Heart right ventricle (tissue), 16 donors: Measurements from ENCODE around the gene DAB1. TPM values are rescaled to one million over a fixed set of nuclear protein-coding genes. Genes with fewer than 3 reads are reported as not detected.

ENCODE experiments used
- ATAC-seq, 8 donors: fragments of 200-7000 bp; cut with Tn5 transposase; one replicate each; pipeline ENCODE4 v1.9.1; 2020; ENCODE audit warnings: mild to moderate bottlenecking in 8 of 8, moderate library complexity in 8 of 8, moderate number of reproducible peaks in 1 of 8
- DNase-seq, 2 donors: peaks; one replicate each; pipeline ENCODE4 v3.0.0-alpha.2; 2020
- H3K27ac ChIP-seq, 10 donors: fragments of 200-600 bp; sonication (generic) in 2 of 10; one replicate each; pipeline versions ENCODE4 v1.5.0 to v1.8.0; 2020 to 2022; ENCODE audit warnings: mild to moderate bottlenecking in 3 of 10
- H3K27me3 ChIP-seq, 7 donors: fragments of 200-600 bp; one replicate each; pipeline ENCODE4 v1.8.0; 2021 to 2022; ENCODE audit warnings: mild to moderate bottlenecking in 2 of 7
- H3K36me3 ChIP-seq, 9 donors: fragments of 200-600 bp; sonication (generic) in 1 of 9; one replicate each; pipeline versions ENCODE4 v1.5.0 to v1.8.0; 2020 to 2022; ENCODE audit warnings: mild to moderate bottlenecking in 2 of 9
- H3K4me1 ChIP-seq, 9 donors: fragments of 200-600 bp; sonication (generic) in 1 of 9; one replicate each; pipeline versions ENCODE4 v1.5.0 to v1.8.0; 2020 to 2022; ENCODE audit warnings: mild to moderate bottlenecking in 4 of 9
- H3K4me3 ChIP-seq, 10 donors: fragments of 200-600 bp; sonication (generic) in 2 of 10; one replicate each; pipeline versions ENCODE4 v1.5.0 to v1.8.0; 2020 to 2022; ENCODE audit warnings: mild to moderate bottlenecking in 7 of 10, moderate library complexity in 2 of 10
- H3K9me3 ChIP-seq, 11 donors: fragments of 200-600 bp in 10 of 11; sonication (generic) in 2 of 11; one replicate each; pipeline versions ENCODE4 v1.5.0 to v1.8.0; 2013 to 2022; ENCODE audit warnings: mild to moderate bottlenecking in 2 of 11, control low read depth in 1 of 11, moderate library complexity in 1 of 11
- WGBS, 2 donors: extraction: QIAGEN DNeasy Blood & Tissue Kit; methylation state at CpG; one replicate each; pipeline ENCODE4 v1.1.7; 2013; ENCODE audit warnings: inconsistent platforms in 1 of 2; 5-methylcytosine and 5-hydroxymethylcytosine counted together
- intact Hi-C, 10 donors: fragments of 100-400 bp; cut with DNase I; formaldehyde crosslinking; loops; one replicate each; pipeline versions ENCODE4 v1.11.1 to v1.14.2; 2022
- polyA plus RNA-seq, 2 donors: library from polyadenylated mRNA; stranded (reverse); fragments of 200-250 nt; gene quantifications; one replicate each; pipeline ENCODE4 v1.2.3, GENCODE V29; 2013
- total RNA-seq, 10 donors: library from RNA; stranded (reverse); fragmentation: NEBNext Ultra II Directional in 3 of 10; extraction: Animal tissue kit (Norgen Biotek cat#: 25700) in 3 of 10; gene quantifications; one replicate each; pipeline versions ENCODE4 v1.2.1 to v1.2.4, GENCODE V29; 2021 to 2023
- TF ChIP-seq, protein P1 (sequence below), 9 donors: fragments of 200-600 bp; sonication (generic) in 2 of 9; IDR thresholded peaks; one replicate each; pipeline versions ENCODE4 v1.5.0 to v1.8.0; 2021 to 2022; ENCODE audit warnings: antibody characterized with exemption in 9 of 9, mild to moderate bottlenecking in 5 of 9, moderate library complexity in 1 of 9
- donor health status: Arrhythmogenic right ventricular cardiomyopathy.
- donor health status: ischemic (EF 13 %, LVEDD 7.1; RV severe dilation, severe dysfunction).
- donor health status: healthy with polysubstance abuse.
- donor health status: DM: no; HTN: yes; CAD: no.
- donor health status: DM: no; HTN: no; CAD: no.
- donor health status: ischemic (EF 25% LVEDD 6.9; RV normal size, moderate dysfunction).
- donor health status: ischemic (EF 25% LVEDD 5.7; RV mildly dilated, moderate dysfunction).
- donor health status: healthy.
- donor health status: DM: yes; HTN: yes; CAD: no.
- donor health status: Ischemic cardiomyopathy.
- donor health status: ischemic (EF 35%, LVEDD 5.7; RV mildly dilated, moderate dysfunction).
- donor health status: nonischemic (EF 11% LVEDD 7.7; RV severe dilation, severe dysfunction).
- donor health status: DM: yes; HTN: yes; CAD: no.
- donor health status: PGD.
- donor health status: ischemic (EF 29% LVEDD 5.4; RV normal size, mild dysfunction).
- donor health status: nonischemic (EF 23%, LVEDD 6.1; RV moderate dilation, normal function).

DAB1 gene
- total and polyA plus RNA-seq, 12 donors, result 0.16 to 25.5 (median 8.1) TPM

- Histone ChIP-seq H3K27me3 (no peaks in the 10 kb centered on the region), H3K27ac (no peak overlapping the region), H3K4me3 (no peak overlapping the region), H3K36me3 (no peaks in the 10 kb centered on the region), H3K9me3 (peaks cover 0 to 8% (median 0%) of the 10 kb centered on the region in 11 donors), H3K4me1 (peaks cover 0 to 32% (median 0%) of the 10 kb centered on the region in 9 donors)
- ATAC-seq (no peak), DNase-seq (no peak)
- 55 to 58% methylated on average over 4 of the region's 4 CpGs for WGBS, 2 donors
- intact Hi-C loops, result no loop called here
- TF ChIP-seq, protein P1, sequence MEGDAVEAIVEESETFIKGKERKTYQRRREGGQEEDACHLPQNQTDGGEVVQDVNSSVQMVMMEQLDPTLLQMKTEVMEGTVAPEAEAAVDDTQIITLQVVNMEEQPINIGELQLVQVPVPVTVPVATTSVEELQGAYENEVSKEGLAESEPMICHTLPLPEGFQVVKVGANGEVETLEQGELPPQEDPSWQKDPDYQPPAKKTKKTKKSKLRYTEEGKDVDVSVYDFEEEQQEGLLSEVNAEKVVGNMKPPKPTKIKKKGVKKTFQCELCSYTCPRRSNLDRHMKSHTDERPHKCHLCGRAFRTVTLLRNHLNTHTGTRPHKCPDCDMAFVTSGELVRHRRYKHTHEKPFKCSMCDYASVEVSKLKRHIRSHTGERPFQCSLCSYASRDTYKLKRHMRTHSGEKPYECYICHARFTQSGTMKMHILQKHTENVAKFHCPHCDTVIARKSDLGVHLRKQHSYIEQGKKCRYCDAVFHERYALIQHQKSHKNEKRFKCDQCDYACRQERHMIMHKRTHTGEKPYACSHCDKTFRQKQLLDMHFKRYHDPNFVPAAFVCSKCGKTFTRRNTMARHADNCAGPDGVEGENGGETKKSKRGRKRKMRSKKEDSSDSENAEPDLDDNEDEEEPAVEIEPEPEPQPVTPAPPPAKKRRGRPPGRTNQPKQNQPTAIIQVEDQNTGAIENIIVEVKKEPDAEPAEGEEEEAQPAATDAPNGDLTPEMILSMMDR (IDR thresholded peaks at IDR 0.05), result no peak
Observed at GRCh38 chr1:57407928-57408327, 15.9 kb downstream of the DAB1 start.

DNA sequence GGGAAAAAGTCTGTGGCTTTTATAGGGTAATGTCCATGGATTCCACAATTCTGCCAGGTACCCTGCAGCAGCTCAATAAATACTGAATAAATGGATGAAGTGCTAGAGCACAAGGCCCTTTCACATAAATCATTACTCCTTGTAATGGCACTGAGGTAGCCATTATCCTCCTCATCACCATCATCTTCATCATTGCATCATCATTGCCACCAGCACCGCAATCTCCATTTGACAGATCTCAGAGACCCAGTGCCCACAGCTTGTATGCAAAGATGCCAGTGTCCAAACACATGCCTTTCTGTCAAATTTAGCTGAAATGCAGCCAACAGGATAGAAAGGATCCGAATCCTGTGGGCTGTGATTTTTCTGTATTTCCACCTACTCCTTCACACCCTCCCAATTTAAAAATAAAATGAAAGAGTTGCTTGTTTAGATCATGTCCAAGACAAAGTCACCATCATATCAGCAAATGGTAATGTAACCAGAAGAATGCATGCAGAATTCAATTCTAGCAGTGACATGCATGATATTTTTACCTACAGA lies 17.4 kb downstream of the DAB1 start:
- no peak overlapping the region for H3K27ac ChIP-seq
- no peak for DNase-seq
- no peaks in the 10 kb centered on the region for H3K9me3 ChIP-seq
- no peaks in the 10 kb centered on the region for H3K27me3 ChIP-seq
- intact Hi-C loops, result no loop called here
- no peak for ATAC-seq
- no peak overlapping the region for H3K4me3 ChIP-seq
- 85 to 92% methylated on average over 2 of the region's 2 CpGs for WGBS, 2 donors
- H3K4me1 ChIP-seq, result peaks cover 0 to 23% (median 0%) of the 10 kb centered on the region in 9 donors
- TF ChIP-seq, protein P1 (IDR thresholded peaks at IDR 0.05), result no peak
- no peaks in the 10 kb centered on the region for H3K36me3 ChIP-seq

DNA sequence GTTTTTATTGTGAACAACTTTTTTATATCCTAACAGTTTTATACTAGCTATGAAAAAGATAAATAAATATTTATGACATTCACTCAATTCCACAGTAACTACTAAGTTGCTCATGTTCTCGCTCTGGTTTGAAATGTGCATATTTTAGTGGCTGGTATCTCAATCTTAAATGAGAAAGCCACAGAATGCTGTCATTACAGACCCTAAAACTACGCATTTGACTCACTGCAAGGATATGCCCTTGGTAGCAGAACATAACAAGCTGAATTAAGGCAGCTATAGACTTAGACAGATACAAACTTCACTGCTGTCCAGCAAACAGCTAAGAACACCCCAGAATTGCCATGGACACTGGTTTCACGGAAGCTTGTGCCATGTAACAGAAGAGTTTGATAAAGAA lies 19.0 kb downstream of the DAB1 start:
- no peaks in the 10 kb centered on the region for H3K36me3 ChIP-seq

DNA sequence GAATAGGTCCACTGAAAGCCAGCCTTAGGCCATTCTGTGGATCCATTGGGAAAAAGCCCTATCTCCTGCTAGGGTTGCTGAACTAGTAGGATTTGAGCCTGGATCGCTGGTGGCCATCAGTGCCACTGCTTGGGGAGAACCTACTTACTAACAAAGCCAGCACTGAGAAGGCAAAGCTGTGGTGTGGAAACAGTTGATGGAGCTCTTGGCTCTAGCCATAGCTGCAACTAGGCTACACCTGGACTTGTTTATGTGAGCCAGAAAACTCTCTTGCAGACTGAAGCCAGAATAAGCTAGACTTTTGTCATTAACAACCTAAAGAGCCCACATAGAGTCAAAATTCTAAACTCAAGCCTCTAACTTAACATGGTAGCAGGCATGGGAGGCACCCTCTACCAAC lies 20.7 kb downstream of the DAB1 start:
- intact Hi-C loops, result no loop called here

More for the DNA sequence above, 19.0 kb downstream of the DAB1 start:
- no peak overlapping the region for H3K4me3 ChIP-seq
- no peak overlapping the region for H3K27ac ChIP-seq
- TF ChIP-seq, protein P1 (IDR thresholded peaks at IDR 0.05), result no peak
- peaks cover 0 to 9% (median 0%) of the 10 kb centered on the region in 9 donors for H3K4me1 ChIP-seq
- intact Hi-C loops, result no loop called here
- no peak for ATAC-seq
- 84 to 89% methylated on average over 3 of the region's 3 CpGs for WGBS, 2 donors
- DNase-seq, result no peak
- H3K9me3 ChIP-seq, result no peaks in the 10 kb centered on the region
- no peaks in the 10 kb centered on the region for H3K27me3 ChIP-seq

More for the DNA sequence above, 20.7 kb downstream of the DAB1 start:
- no peak for DNase-seq
- Histone ChIP-seq H3K9me3 (no peaks in the 10 kb centered on the region), H3K27me3 (no peaks in the 10 kb centered on the region), H3K27ac (no peak overlapping the region), H3K4me3 (no peak overlapping the region), H3K36me3 (no peaks in the 10 kb centered on the region), H3K4me1 (peaks cover 0 to 7% (median 0%) of the 10 kb centered on the region in 9 donors)
- TF ChIP-seq, protein P1 (IDR thresholded peaks at IDR 0.05), result no peak
- 92 to 93% methylated on average over 1 of the region's 1 CpG for WGBS, 2 donors
- ATAC-seq, result no peak
